ENCODE results near the gene PDZD8.
"Not testable (repeated sequence)": the region's sequence is repeated elsewhere in the genome, so short reads cannot be mapped to it uniquely, and the experiment has no call there.

The PDZD8 gene

GRCh38 chr10:117318909-117319308, 56.3 kb downstream of the PDZD8 start:
- ChIA-PET CTCF (interaction anchor here (0.8 to 9.1 kb wide), 13 partner anchors 9 to 102 kb away, joined by 3 to 143 read pairs (median 4); no protein-coding TSS in a partner anchor), POLR2A (interaction anchor here (0.7 kb wide), 1 partner anchor 31 kb away, joined by 4 read pairs; no protein-coding TSS in a partner anchor)
- TF ChIP-seq, protein P1, sequence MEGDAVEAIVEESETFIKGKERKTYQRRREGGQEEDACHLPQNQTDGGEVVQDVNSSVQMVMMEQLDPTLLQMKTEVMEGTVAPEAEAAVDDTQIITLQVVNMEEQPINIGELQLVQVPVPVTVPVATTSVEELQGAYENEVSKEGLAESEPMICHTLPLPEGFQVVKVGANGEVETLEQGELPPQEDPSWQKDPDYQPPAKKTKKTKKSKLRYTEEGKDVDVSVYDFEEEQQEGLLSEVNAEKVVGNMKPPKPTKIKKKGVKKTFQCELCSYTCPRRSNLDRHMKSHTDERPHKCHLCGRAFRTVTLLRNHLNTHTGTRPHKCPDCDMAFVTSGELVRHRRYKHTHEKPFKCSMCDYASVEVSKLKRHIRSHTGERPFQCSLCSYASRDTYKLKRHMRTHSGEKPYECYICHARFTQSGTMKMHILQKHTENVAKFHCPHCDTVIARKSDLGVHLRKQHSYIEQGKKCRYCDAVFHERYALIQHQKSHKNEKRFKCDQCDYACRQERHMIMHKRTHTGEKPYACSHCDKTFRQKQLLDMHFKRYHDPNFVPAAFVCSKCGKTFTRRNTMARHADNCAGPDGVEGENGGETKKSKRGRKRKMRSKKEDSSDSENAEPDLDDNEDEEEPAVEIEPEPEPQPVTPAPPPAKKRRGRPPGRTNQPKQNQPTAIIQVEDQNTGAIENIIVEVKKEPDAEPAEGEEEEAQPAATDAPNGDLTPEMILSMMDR (IDR thresholded peaks at IDR 0.05; ENCODE audit: control extremely low read depth, extremely low read depth, low read depth, missing control alignments): no peak
- DNase-seq (ENCODE audit: extremely low spot score): no peak

- TF ChIP-seq, protein P1 (IDR thresholded peaks at IDR 0.05; ENCODE audit: control extremely low read depth, extremely low read depth, low read depth, missing control alignments): no peak
- ChIA-PET CTCF (interaction anchor here (2.2 to 9.1 kb wide), 3 partner anchors 10 to 126 kb away, joined by 6 to 143 read pairs (median 9); no protein-coding TSS in a partner anchor), POLR2A (no interaction called here)
- no peak for DNase-seq (ENCODE audit: extremely low spot score)
Observed at GRCh38 chr10:117316701-117317100, 58.5 kb downstream of the PDZD8 start.

DNA sequence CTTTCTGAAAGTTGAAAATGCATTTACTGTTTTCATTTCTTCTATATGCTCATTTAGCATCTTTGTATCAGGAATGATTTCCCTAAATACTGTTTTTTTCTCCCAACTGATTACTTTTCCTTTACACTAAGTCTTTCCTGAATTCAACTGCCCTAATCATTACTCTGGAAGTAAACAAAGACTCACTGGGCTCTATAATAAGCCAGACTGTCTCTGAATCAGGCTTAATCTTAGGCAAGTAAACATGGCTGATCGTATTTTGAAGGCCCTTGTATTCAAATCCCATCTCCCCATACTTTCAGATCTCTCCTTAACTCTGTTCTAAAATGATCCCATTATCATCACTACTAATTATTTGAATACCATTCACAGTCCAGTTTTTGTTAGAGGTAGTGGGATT, 61.6 kb downstream of the PDZD8 start:
- TF ChIP-seq, protein P1 (IDR thresholded peaks at IDR 0.05; ENCODE audit: control extremely low read depth, extremely low read depth, low read depth, missing control alignments): no peak
- CTCF ChIA-PET: interaction anchor here (1.2 to 9.1 kb wide), 3 partner anchors 26 to 153 kb away, joined by 3 to 143 read pairs (median 4); no protein-coding TSS in a partner anchor
- no peak for DNase-seq (ENCODE audit: extremely low spot score)
- POLR2A ChIA-PET: no interaction called here

DNA sequence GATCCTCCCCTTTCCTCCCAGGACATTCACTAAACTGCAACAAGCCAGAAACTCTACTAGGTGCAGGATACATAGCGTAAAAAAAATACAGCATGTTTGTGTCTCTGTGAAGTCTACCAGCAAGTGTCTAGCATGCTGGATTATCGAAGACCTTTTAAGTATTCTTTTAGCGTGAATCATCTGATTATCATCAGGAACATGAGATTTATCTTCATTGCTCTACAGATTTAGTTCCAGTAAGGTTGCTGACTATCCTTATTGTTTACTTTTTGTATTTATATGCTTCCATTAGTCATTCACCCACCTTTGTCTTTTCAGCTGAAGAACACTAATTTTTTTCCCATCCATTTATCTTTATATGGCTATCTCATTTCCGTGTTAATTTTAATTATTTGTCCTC, 62.8 kb downstream of the PDZD8 start:
- CTCF ChIA-PET: interaction anchor here (9.1 kb wide), 1 partner anchor 96 kb away, joined by 143 read pairs; no protein-coding TSS in a partner anchor
- TF ChIP-seq, protein P1 (IDR thresholded peaks at IDR 0.05; ENCODE audit: control extremely low read depth, extremely low read depth, low read depth, missing control alignments): no peak
- DNase-seq (ENCODE audit: extremely low spot score): no peak
- POLR2A ChIA-PET: no interaction called here

GRCh38 chr10:117311261-117311660, 64.0 kb downstream of the PDZD8 start:
- CTCF ChIA-PET: interaction anchor here (2.9 kb wide), 1 partner anchor 8 kb away, joined by 14 read pairs; no protein-coding TSS in a partner anchor
- TF ChIP-seq, protein P1 (IDR thresholded peaks at IDR 0.05; ENCODE audit: control extremely low read depth, extremely low read depth, low read depth, missing control alignments): no peak
- no peak for DNase-seq (ENCODE audit: extremely low spot score)
- POLR2A ChIA-PET: no interaction called here

DNA sequence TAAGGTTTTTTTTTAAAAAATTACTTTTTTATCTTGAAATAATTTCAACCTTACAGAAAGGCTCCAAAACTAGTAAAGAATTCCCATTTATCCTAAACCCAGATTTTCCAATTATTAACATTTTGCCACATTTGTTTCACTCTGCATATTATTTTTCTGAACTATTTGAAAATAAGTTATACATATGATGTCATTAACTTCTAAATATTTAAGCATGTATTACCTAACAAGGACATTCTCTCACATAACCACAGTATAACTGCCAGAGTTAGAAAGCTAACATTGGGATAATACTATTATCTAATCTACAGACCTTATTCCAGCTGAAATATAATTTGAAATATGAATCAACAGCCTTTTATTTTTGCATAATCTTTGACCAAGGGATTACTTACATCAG, 68.6 kb downstream of the PDZD8 start:
- ChIA-PET CTCF (no interaction called here), POLR2A (no interaction called here)
- DNase-seq (ENCODE audit: extremely low spot score): no peak
- TF ChIP-seq, protein P1 (IDR thresholded peaks at IDR 0.05; ENCODE audit: control extremely low read depth, extremely low read depth, low read depth, missing control alignments): no peak

DNA sequence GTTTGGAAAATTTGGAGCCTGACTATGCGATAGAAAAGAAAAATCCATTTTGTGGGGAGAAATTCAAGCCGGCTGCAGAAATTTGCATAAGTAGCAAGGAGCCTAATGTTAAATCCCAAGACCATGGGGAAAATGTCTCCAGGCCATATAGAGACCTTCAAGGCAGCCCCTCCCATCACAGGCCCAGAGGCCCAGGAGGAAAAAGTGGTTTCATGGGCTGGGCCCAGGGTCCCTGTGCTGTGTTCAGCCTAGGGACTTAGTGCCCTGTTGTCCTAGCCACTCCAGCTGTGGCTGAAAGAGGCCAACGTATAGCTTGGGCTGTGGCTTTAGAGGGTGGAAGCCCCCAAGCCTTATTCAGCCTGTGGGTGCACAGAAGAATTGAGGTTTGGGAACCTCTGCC, 71.8 kb downstream of the PDZD8 start:
- DNase-seq (ENCODE audit: extremely low spot score); POLR2A ChIA-PET: not testable (repeated sequence)
- CTCF ChIA-PET: interaction anchor here (1.2 kb wide), 1 partner anchor 17 kb away, joined by 3 read pairs; no protein-coding TSS in a partner anchor
